HG03520 (cell line): ENCODE results near the gene TJP3.
"Not testable (repeated sequence)": the region's sequence is repeated elsewhere in the genome, so short reads cannot be mapped to it uniquely, and the experiment has no call there.

Experiments used
- ATAC-seq: cut with Tn5 transposase; IDR thresholded peaks from one replicate; pipeline ENCODE4 v1.9.1; 2021; ENCODE audit warnings: mild to moderate bottlenecking, moderate library complexity; ENCODE audit not compliant: unreplicated experiment

Gene TJP3

GRCh38 chr19:3708207-3708931 lies at the start of gene TJP3:
Gene TJP3 (plus strand): TSS chr19:3708384. CDS start chr19:3728433, 20,049 bp downstream.
- ATAC-seq: no peak

- no peak for ATAC-seq
Measured at GRCh38 chr19:3658870-3659745, 49.1 kb upstream of the TJP3 start.

- no peak for ATAC-seq
Measured at GRCh38 chr19:3659746-3660112, 48.5 kb upstream of the TJP3 start.

GRCh38 chr19:3660493-3661219 lies 47.5 kb upstream of the TJP3 start:
- no peak for ATAC-seq

GRCh38 chr19:3661284-3662238 lies 46.6 kb upstream of the TJP3 start:
- ATAC-seq: no peak

- no peak for ATAC-seq
Measured at GRCh38 chr19:3663838-3664237, 44.3 kb upstream of the TJP3 start.

GRCh38 chr19:3664879-3665642 lies 43.1 kb upstream of the TJP3 start:
- ATAC-seq: no peak

GRCh38 chr19:3665681-3666544 lies 42.3 kb upstream of the TJP3 start:
- ATAC-seq: no peak

GRCh38 chr19:3666545-3666856 lies 41.7 kb upstream of the TJP3 start:
- ATAC-seq: not testable (repeated sequence)

- no peak for ATAC-seq
Measured at GRCh38 chr19:3667037-3667638, 41.0 kb upstream of the TJP3 start.

GRCh38 chr19:3667766-3668165 lies 40.4 kb upstream of the TJP3 start:
- ATAC-seq: no peak

GRCh38 chr19:3668331-3669081 lies 39.7 kb upstream of the TJP3 start:
- no peak for ATAC-seq

- ATAC-seq: no peak
Measured at GRCh38 chr19:3669082-3669946, 38.9 kb upstream of the TJP3 start.

- ATAC-seq: no peak
Measured at GRCh38 chr19:3669947-3670795, 38.0 kb upstream of the TJP3 start.

GRCh38 chr19:3670796-3671679 lies 37.1 kb upstream of the TJP3 start:
- no peak for ATAC-seq
